Measurements from ENCODE around the gene CASQ1. TPM values are rescaled to one million over a fixed set of nuclear protein-coding genes. Genes with fewer than 3 reads are reported as not detected.
A peak's percentile ranks its signal among the peaks of the same experiment; 100 is the strongest.

Gene CASQ1
- total RNA-seq, 2 donors from 2014 or later = not detected

GRCh38 chr1:160228431-160228830 lies 38.1 kb downstream of the CASQ1 start:
- no peak for DNase-seq
- no peaks in the 10 kb centered on the region for H3K9me3 ChIP-seq (ENCODE audit: control insufficient read depth, low read length, poor library complexity, severe bottlenecking)
- no peak overlapping the region for H3K27ac Mint-ChIP-seq
- no peaks in the 10 kb centered on the region for H3K36me3 Mint-ChIP-seq (ENCODE audit: low read depth)
- no peak for ATAC-seq
- no peak overlapping the region for H3K4me3 Mint-ChIP-seq
- no peaks in the 10 kb centered on the region for H3K27me3 Mint-ChIP-seq
- H3K4me1 Mint-ChIP-seq = peaks cover 1% of the 10 kb centered on the region

- Mint-ChIP-seq H3K27me3 (no peaks in the 10 kb centered on the region), H3K36me3 (ENCODE audit: low read depth) (peaks cover 3% of the 10 kb centered on the region), H3K27ac (peak overlapping the region; percentile 37), H3K4me3 (no peak overlapping the region), H3K4me1 (peaks cover 11% of the 10 kb centered on the region)
- no peak for DNase-seq
- H3K9me3 ChIP-seq (ENCODE audit: control insufficient read depth, low read length, poor library complexity, severe bottlenecking) = no peaks in the 10 kb centered on the region
- ATAC-seq = peak; percentile 50
These were observed 42.5 kb downstream of the CASQ1 start for GRCh38 chr1:160232911-160233310.

GRCh38 chr1:160236806-160237205 lies 46.4 kb downstream of the CASQ1 start:
- Mint-ChIP-seq H3K4me3 (no peak overlapping the region), H3K36me3 (ENCODE audit: low read depth) (peaks cover 11% of the 10 kb centered on the region), H3K4me1 (peaks cover 15% of the 10 kb centered on the region), H3K27ac (no peak overlapping the region), H3K27me3 (no peaks in the 10 kb centered on the region)
- DNase-seq (no peak), ATAC-seq (no peak)
- H3K9me3 ChIP-seq (ENCODE audit: control insufficient read depth, low read length, poor library complexity, severe bottlenecking) = no peaks in the 10 kb centered on the region

DNA sequence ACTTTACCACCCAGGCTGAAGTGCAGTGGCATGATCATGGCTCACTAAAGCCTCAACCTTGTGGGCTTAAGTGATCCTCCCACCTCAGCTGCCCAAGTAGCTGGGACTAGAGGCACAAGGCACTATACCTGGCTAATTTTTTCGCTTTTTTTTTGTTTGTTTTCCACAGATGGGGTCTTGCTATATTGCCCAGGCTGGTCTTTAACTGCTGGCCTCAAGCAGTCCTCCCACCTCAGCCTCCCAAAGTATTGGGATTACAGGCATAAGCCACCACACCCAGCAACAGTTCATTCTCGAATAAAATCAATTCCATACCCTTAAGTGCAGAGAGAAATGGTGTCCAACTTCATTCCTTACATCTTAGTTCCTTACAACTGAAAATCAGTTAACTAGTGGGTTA lies 47.2 kb downstream of the CASQ1 start:
- Mint-ChIP-seq H3K4me3 (no peak overlapping the region), H3K36me3 (ENCODE audit: low read depth) (peaks cover 11% of the 10 kb centered on the region)
- no peak for DNase-seq

GRCh38 chr1:160238408-160238807 lies 48.0 kb downstream of the CASQ1 start:
- H3K27me3 Mint-ChIP-seq = no peaks in the 10 kb centered on the region
- peak overlapping the region; percentile 67 for H3K27ac Mint-ChIP-seq
- DNase-seq (no peak), ATAC-seq (no peak)
- H3K4me1 Mint-ChIP-seq = peaks cover 14% of the 10 kb centered on the region
- H3K9me3 ChIP-seq (ENCODE audit: control insufficient read depth, low read length, poor library complexity, severe bottlenecking) = no peaks in the 10 kb centered on the region
- H3K4me3 Mint-ChIP-seq = no peak overlapping the region
- peaks cover 11% of the 10 kb centered on the region for H3K36me3 Mint-ChIP-seq (ENCODE audit: low read depth)

More for the DNA sequence above, 47.2 kb downstream of the CASQ1 start:
- Mint-ChIP-seq H3K27ac (peak overlapping the region; percentile 4), H3K4me1 (peaks cover 15% of the 10 kb centered on the region), H3K27me3 (no peaks in the 10 kb centered on the region)
- H3K9me3 ChIP-seq (ENCODE audit: control insufficient read depth, low read length, poor library complexity, severe bottlenecking) = no peaks in the 10 kb centered on the region
- ATAC-seq = no peak

GRCh38 chr1:160239582-160240299 lies 49.4 kb downstream of the CASQ1 start:
- H3K27ac Mint-ChIP-seq = no peak overlapping the region
- ATAC-seq (no peak), DNase-seq (no peak)
- no peaks in the 10 kb centered on the region for H3K27me3 Mint-ChIP-seq
- H3K9me3 ChIP-seq (ENCODE audit: control insufficient read depth, low read length, poor library complexity, severe bottlenecking) = no peaks in the 10 kb centered on the region
- H3K36me3 Mint-ChIP-seq (ENCODE audit: low read depth) = peaks cover 7% of the 10 kb centered on the region
- H3K4me3 Mint-ChIP-seq = peak overlapping the region; percentile 79
- peaks cover 11% of the 10 kb centered on the region for H3K4me1 Mint-ChIP-seq

DNA sequence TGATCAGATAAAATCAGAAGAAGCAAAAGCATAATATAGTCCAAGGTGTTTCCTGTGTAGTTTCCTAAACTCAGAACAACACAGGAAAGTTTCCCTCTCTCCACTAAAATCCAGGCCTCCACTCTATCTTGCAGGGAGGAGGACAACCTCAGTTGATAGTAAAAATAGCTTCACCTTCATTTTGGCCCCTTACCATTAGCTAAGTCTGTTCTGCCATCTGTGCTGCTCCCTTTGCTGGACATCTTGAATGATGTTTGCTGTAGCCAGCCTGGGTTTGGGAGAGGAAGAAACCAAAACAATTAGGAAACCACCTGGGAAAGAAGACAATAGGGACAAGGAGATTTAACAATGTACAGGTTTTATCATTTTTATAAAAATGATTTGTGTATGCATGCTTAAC lies 53.4 kb downstream of the CASQ1 start:
- DNase-seq (no peak), ATAC-seq (no peak)
- no peaks in the 10 kb centered on the region for H3K9me3 ChIP-seq (ENCODE audit: control insufficient read depth, low read length, poor library complexity, severe bottlenecking)
- Mint-ChIP-seq H3K36me3 (ENCODE audit: low read depth) (peaks cover 3% of the 10 kb centered on the region), H3K27ac (no peak overlapping the region), H3K4me3 (no peak overlapping the region), H3K27me3 (no peaks in the 10 kb centered on the region), H3K4me1 (peaks cover 19% of the 10 kb centered on the region)

DNA sequence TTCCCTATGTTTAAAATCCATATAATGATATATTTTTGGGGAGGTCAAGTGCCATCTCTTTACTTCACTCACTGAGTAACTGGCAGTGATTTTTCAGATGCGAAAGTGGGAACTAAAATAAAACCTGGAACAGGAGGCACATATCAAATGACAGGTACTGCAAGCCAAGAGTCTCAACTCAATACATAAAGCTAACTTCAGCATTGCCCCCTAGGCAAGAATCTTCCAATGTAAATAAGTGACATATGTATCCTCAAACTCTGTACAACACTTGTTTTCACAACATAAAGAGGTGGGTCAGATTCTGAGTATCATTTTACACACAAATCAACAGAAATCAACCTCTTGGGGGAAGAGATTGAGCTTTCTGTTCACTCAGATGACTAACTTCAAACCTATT lies 53.8 kb downstream of the CASQ1 start:
- H3K36me3 Mint-ChIP-seq (ENCODE audit: low read depth) = peaks cover 3% of the 10 kb centered on the region
- no peaks in the 10 kb centered on the region for H3K27me3 Mint-ChIP-seq
- no peak overlapping the region for H3K4me3 Mint-ChIP-seq
- ATAC-seq (no peak), DNase-seq (no peak)
- no peak overlapping the region for H3K27ac Mint-ChIP-seq
- peaks cover 19% of the 10 kb centered on the region for H3K4me1 Mint-ChIP-seq
- H3K9me3 ChIP-seq (ENCODE audit: control insufficient read depth, low read length, poor library complexity, severe bottlenecking) = no peaks in the 10 kb centered on the region

DNA sequence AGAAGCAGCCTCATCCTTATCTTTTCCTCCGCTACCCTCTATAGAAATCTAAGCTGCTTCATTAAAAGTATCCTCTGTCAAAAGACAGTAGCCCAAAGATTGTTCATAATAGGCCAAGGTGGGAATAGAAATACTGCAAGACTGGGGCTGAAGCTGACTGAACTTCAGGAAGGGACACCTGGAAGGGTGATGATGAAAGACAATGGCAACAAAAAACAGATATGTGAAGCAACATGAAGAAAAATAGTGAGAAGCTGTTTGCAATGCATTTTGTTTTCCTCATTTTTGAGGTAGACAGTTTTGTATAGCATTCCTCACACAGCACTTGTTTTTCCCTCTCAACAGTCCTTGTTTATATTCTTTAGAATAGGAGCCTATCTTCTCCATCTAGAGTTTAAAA lies 55.1 kb downstream of the CASQ1 start:
- no peaks in the 10 kb centered on the region for H3K9me3 ChIP-seq (ENCODE audit: control insufficient read depth, low read length, poor library complexity, severe bottlenecking)
- Mint-ChIP-seq H3K36me3 (ENCODE audit: low read depth) (no peaks in the 10 kb centered on the region), H3K27me3 (no peaks in the 10 kb centered on the region), H3K27ac (peak overlapping the region; percentile 60), H3K4me1 (peaks cover 17% of the 10 kb centered on the region), H3K4me3 (no peak overlapping the region)
- ATAC-seq = no peak
- DNase-seq = no peak

- H3K9me3 ChIP-seq (ENCODE audit: control insufficient read depth, low read length, poor library complexity, severe bottlenecking) = no peaks in the 10 kb centered on the region
- H3K36me3 Mint-ChIP-seq (ENCODE audit: low read depth) = no peaks in the 10 kb centered on the region
- H3K4me3 Mint-ChIP-seq = no peak overlapping the region
- H3K27ac Mint-ChIP-seq = no peak overlapping the region
- ATAC-seq = no peak
- H3K4me1 Mint-ChIP-seq = peaks cover 20% of the 10 kb centered on the region
- DNase-seq = no peak
- no peaks in the 10 kb centered on the region for H3K27me3 Mint-ChIP-seq
These were observed 56.7 kb downstream of the CASQ1 start for GRCh38 chr1:160247053-160247452.

DNA sequence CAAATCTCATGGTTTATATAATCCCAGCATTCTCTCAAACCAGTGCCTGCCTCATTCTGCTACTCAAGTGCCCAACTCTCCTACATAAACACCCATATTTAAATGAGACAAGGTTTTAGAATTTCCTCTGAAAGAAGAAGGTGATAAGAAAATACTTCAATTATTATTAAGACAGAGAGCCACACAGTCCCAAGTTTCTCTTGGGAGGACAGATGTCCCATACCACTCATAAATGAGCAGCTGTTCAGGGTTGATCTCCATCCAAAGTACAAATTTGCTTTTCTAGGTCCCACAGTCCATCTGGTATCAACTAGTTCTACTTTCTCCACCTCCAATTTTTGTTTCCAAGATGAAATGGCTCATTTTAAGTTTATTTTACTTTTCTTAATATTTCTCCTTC lies 60.6 kb downstream of the CASQ1 start:
- DNase-seq (no peak), ATAC-seq (no peak)
- Mint-ChIP-seq H3K27me3 (no peaks in the 10 kb centered on the region), H3K4me1 (peaks cover 15% of the 10 kb centered on the region), H3K4me3 (no peak overlapping the region), H3K27ac (peak overlapping the region; percentile 89), H3K36me3 (ENCODE audit: low read depth) (peaks cover 4% of the 10 kb centered on the region)
- no peaks in the 10 kb centered on the region for H3K9me3 ChIP-seq (ENCODE audit: control insufficient read depth, low read length, poor library complexity, severe bottlenecking)

Other genes starting within 250 kb of the CASQ1 start
- gene IGSF9, start 245.0 kb upstream of the CASQ1 start, total RNA-seq = under 1 TPM in 1 of 2 donors, not detected in 1; 0.07 TPM
- not detected for gene SLAMF9, start 236.3 kb upstream of the CASQ1 start, total RNA-seq
- 1 to 10 TPM; 2.7 to 3.0 TPM for gene PIGM, start 158.6 kb upstream of the CASQ1 start, total RNA-seq
- not detected for gene KCNJ10, start 120.4 kb upstream of the CASQ1 start, total RNA-seq
- not detected for gene KCNJ9, start 109.0 kb upstream of the CASQ1 start, total RNA-seq
- 10 to 100 TPM; 29.3 to 36.8 TPM for gene IGSF8, start 92.0 kb upstream of the CASQ1 start, total RNA-seq
- not detected for gene ATP1A2, start 74.8 kb upstream of the CASQ1 start, total RNA-seq
- gene ATP1A4, start 39.0 kb upstream of the CASQ1 start, total RNA-seq = under 1 TPM in 1 of 2 donors, not detected in 1; 0.27 TPM
- gene PEA15, start 14.8 kb downstream of the CASQ1 start, total RNA-seq = 10 to 100 TPM; 19.6 to 21.6 TPM
- 100 to 1,000 TPM; 167 to 178 TPM for gene DCAF8, start 72.0 kb downstream of the CASQ1 start, total RNA-seq
- 10 to 100 TPM; 28.9 to 34.7 TPM for gene PEX19, start 94.6 kb downstream of the CASQ1 start, total RNA-seq
- 100 to 1,000 TPM; 122 to 143 TPM for gene COPA, start 152.7 kb downstream of the CASQ1 start, total RNA-seq
- 10 to 100 TPM; 63.3 to 65.6 TPM for gene NCSTN, start 152.8 kb downstream of the CASQ1 start, total RNA-seq
- gene NHLH1, start 176.5 kb downstream of the CASQ1 start, total RNA-seq = under 1 TPM; 0.17 to 0.21 TPM
- gene VANGL2, start 210.0 kb downstream of the CASQ1 start, total RNA-seq = not detected